GM19438 (cell line): ENCODE data around the gene C19orf25.
"Not testable (repeated sequence)": the region's sequence is repeated elsewhere in the genome, so short reads cannot be mapped to it uniquely, and the experiment has no call there.

Experiments used
- ATAC-seq: cut with Tn5 transposase; IDR thresholded peaks from one replicate; pipeline ENCODE4 v1.9.1; 2021; ENCODE audit warnings: low read depth; ENCODE audit not compliant: unreplicated experiment

C19orf25 gene

DNA sequence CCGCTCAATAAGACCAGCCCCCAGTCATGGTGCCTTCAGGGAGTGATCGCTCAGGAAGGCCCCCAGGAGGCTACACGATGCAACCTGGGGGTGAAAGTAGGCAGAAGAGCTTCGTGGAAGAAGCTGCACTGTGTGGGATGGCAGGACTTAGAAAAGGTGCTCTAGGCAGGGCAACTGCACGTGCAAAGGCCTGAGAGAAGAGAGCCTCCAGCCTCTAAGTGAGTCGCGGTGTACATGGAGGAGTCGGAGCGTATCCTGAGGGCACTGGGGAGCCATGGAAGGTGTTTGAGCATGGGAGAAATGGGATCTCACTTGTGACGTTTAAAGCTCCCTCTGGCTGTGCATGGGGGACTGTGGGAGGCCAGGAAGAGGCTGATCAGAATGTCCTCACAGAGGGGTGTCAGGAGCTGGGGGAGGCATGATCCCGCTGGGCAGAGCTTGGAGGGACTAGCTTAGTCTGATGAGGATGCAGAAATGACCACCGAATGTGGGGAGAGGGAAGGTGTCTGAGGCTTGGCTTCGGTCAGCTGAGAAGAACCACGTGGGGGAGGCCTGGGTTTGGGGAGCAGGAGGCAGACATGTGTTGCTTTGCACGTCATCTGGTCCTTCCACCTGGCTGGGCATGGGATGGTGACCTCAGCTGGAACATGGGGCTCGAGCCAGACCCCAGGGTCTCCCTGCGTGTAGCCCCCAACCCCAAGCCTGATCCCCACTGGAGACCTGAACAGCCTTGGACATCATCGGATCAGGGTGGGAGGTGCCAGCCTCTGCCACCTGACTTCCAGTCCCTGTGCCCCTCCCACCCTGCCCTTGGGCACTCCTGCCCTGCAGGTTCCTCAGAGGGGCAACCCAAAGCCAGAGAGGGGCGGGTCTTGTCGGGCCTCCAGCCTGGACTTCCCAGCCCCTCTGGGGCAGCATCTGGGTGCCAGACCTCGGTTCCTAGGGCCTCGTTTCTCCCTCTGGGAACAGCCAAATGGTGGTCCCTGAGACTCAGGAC is 28.0 kb downstream of the C19orf25 start:
- ATAC-seq = no peak

DNA sequence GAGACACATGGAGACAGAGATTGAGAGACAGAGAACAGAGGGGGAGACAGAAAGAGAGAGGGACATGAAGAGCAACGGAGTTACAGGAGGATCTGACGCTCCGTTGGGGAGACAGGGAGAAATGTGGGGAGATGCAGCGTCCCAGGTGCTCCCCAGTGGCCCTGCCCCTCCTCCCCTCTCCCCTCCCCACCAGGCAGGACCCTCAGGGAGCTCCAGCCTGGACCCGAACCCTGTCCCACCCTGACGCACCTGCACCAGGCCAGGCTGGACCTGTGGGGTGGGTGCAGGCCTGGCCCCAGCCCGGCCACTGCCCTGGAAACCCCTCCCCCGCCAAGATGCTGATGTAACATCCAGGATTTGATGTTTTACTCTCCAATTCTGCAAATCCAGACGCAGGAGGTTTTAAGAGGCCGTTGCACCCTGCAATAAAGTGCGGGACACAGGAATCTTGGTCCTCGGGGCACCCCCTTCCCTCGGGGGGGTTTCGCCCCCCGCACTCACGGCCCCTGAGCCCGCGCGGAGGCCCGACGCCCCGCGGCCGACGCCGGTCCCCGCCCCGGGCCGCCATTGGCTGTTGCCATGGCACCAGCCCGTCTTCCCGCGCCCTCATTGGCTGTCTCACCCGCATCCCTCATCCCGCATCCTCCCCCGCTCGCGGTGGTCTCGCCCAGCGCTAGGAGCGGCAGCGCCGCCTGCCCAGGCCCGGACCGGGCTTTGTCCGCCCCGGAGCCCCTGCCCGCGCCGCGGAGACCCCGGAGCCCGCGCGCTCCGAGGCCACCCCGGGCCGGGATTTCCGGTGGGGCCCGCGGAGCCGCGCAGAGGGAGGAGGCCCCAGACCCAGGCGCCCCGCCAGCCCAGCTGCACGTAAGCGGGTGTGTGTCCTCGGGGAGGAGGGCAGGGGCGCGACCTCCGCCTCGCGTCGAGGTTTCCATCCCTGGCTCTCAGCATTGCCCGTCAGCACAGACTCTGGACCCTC is 29.3 kb downstream of the C19orf25 start, which contains the start of gene APC2:
APC2 (plus strand) TSS at position 655 of the 976 bp plus-strand sequence. CDS start 2,881 bp downstream, outside the sequence.
- ATAC-seq = no peak

DNA sequence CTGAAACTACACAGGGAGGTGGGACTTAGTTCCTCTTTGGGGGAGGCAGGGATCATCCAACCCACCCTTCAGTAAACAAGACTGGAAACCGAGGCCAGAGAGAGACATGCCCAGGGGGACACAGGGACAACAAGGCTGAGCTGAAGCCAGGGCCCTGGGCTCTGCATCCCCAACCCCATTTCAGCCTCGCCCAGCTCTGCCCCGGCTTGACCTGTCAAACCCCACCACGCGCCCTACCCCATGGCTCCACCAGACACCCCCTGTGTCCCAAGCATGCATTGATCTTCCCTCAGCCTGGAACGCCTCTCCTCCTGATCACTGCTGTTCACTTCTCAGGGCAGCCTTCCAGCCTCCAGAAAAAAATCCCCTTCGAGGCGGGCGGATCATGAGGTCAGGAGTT is 31.1 kb downstream of the C19orf25 start:
- no peak for ATAC-seq

GRCh38 chr19:1447504-1447903 is 31.5 kb downstream of the C19orf25 start:
- ATAC-seq = no peak

DNA sequence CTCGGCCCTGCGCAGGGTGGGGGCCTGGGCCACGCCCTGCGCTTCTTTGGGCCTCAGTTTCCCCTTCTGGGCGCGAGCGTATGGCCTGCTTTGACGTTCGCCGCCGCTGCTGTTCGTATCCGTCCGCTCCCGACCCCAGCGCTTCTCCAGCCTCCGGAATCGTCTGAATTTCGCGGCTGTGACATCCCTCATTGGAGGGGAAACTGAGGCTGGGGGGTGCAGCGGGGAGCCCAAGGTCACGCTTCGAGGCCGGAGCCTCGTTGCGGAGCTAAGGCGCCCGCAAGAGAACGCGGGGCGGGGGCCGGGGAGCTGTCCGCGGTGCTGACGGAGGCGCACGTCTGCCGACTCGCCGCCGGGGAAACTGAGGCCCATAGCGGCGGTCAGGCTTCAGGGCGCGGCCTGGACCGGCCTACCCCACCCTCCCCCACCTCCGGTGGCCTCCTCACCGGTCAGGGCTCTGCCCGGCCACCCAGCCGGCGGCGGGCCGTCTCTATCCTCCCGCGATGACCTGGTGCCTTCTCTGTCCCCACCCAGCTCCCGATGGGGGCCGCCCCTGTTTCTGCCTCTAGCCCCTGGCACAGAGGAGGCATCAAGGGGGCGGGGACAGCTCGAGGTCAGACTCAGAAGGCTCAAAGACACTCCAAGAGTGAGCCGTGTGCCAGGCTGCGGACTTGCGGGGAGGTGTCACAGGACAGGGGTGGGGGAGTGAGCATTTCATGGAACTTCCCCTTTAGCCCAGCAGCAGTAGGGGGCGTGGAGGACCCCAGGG is 32.1 kb downstream of the C19orf25 start:
- no peak for ATAC-seq

- no peak for ATAC-seq
These were observed 32.9 kb downstream of the C19orf25 start for GRCh38 chr19:1445932-1446712.

- peak; percentile 71 for ATAC-seq
These were observed 33.7 kb downstream of the C19orf25 start for GRCh38 chr19:1445185-1445931.

DNA sequence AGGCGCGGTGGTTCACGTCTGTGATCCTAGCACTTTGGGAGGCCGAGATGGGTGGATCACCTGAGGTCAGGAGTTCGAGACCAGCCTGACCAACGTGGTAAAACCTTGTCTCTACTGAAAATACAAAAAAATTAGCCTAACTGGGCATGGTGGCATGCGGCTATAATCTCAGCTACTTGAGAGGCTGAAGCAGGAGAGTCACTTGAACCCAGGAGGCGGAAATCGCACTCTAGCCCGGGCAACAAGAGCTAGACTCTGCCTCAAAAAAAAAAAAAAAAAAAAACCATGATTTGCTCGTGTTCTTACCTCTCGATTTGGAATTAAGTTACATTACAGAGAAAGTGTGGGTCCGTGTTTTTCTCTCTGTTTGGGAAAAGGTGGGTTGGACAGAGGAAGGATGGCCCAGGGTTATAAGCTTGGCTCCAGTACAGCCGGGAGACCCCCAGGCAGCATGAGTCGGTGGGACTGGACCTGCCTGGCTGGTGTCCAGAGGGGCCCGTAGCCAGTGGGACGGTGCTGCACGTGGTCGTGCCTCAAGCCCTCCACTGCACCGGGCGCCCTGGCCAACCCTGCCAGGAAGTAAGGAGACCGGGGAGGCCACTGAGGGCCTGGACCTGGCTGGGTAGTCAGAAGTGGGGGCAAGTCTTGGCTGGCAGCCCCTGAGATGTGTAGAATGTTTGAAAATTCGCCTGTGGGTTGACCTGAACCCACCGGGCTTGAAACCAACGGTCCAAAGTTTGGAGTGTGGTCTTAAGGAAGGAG is 37.2 kb downstream of the C19orf25 start:
- no peak for ATAC-seq

DNA sequence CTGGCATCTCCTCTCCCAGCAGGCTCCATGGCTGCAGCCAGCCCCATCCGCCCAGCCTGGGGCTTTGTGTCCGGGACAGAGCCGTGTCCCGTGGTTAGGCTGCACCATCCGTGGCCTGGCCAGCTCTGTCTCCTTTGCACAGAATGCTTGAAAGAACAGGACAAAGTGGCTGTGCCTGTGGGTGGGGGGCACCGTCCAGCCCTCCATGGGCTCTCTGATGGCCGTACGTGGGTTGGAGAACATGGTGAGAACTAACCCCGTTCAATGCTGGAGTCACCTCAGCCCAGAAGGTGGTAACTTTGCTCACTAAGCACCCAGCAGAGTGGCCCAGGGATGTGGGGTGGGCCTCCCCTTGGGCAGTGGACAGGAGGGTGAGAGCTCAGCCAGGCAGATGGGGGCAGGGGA is 38.0 kb downstream of the C19orf25 start:
- ATAC-seq = no peak

- ATAC-seq = no peak
These were observed 38.6 kb downstream of the C19orf25 start for GRCh38 chr19:1440418-1440801.

DNA sequence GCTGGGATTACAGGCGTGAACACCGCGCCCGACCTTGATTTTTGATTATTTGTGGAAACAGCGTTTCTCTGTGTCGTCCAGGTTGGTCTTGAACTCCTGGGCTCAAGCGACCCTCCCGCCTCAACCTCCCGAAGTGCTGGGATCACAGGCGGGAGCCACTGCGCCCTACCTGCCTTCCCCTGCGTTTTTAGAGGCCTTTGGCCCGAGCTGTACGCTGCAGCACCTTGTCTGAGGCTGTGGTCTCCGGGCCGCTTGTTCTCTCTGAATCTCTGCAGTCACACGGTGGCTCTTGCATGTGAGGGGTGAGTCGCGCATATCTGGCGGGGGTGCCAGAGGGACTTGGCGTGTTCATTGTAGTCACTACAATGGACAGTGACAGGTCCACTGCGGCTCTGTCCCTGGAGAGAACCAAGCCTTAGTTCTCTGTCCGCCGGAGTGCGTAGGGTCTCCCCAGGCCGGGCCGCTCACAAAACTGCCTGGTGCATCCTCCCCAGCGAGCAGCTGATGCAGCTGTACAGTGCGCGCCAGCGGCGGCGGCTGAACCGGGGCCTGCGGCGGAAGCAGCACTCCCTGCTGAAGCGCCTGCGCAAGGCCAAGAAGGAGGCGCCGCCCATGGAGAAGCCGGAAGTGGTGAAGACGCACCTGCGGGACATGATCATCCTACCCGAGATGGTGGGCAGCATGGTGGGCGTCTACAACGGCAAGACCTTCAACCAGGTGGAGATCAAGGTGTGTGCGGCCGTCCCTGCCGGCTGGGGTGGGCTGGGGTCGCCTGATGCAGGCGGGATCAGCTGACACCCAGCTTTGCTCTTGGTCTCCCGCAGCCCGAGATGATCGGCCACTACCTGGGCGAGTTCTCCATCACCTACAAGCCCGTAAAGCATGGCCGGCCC is 39.2 kb downstream of the C19orf25 start:
- ATAC-seq = not testable (repeated sequence)

DNA sequence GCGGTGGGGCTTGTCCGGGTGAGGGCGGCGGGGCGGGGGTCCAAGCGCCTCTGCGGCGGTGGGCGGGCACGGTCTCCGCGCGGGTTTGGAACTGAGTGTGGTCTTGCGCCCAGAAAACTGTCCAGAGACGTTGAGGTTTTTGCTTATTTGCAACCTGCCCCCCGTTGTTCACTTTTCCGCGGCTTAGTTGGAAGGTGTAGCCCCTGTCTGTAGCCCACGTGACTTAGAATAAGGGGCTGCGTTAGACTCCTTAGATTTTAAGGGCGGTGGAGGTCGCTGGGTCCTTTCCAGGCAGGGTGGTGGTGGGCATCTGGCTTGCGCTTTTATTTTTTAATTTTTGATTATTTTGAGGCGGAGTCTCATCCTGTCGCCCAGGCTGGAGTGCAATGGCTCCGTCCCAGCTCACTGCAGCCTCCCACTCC is 40.1 kb downstream of the C19orf25 start:
- no peak for ATAC-seq

- ATAC-seq = no peak
These were observed 40.7 kb downstream of the C19orf25 start, which contains the start of gene RPS15 for GRCh38 chr19:1438035-1438932. TSS of gene RPS15 (plus strand) at chr19:1438396. CDS start at chr19:1438426, 30 bp downstream.

DNA sequence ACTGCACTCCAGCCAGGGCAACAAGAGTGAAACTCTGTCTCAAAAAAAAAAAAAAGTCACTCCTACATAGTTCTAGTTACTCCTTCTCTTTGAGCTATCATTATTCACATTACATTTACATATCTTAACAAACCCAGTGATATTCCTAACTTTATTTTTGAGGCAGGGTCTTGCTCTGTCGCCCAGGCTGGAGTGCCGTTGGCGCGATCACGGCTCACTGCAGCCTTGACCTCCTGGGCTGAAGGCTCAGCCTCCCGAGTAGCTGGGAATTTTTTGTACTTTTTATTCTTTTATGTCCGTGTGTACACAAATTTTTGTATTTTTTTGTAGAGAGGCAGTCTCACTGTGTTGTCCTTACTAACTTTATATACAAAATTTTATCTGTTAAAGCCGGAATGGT is 41.4 kb downstream of the C19orf25 start:
- ATAC-seq = no peak

- ATAC-seq = no peak
These were observed 43.5 kb downstream of the C19orf25 start for GRCh38 chr19:1435378-1435989.
